Esophagus muscularis mucosa (tissue), 3 donors: Measurements from ENCODE around the gene SPRED2.

Source experiments
- EP300 ChIP-seq: sonication (generic); formaldehyde crosslinking; IDR thresholded peaks from one replicate; pipeline ENCODE4 v1.6.1; 2017; ENCODE audit warnings: antibody characterized with exemption
- TF ChIP-seq, protein P1 (sequence below), 3 experiments: fragments of 200-600 bp in 2 of 3; fragments of 450-650 bp in 1 of 3; sonication (generic) in 2 of 3; IDR thresholded peaks; one replicate each; pipeline ENCODE4 v1.5.1; 2017 to 2019; ENCODE audit warnings: antibody characterized with exemption in 3 of 3, mild to moderate bottlenecking in 2 of 3, moderate library complexity in 1 of 3

DNA sequence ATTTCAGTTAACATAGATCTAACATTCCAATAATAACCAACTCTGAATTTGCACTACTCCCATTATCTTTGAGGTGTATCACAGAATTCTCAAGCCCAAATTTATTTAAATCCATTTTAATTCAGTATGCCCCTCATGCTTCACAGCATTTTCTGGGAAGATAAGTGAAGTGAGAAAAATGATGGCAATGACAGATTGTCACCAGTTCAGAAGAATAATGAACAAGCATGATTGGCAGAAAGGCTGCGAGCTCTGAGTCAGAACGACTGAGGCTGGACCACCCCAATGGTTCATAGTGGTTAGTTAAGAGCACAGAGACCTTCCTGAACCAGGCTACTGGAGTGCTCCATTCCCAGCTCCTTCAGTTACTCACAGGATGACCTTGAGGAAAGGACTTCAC, 4.9 kb downstream of the SPRED2 start:
- TF ChIP-seq, protein P1, sequence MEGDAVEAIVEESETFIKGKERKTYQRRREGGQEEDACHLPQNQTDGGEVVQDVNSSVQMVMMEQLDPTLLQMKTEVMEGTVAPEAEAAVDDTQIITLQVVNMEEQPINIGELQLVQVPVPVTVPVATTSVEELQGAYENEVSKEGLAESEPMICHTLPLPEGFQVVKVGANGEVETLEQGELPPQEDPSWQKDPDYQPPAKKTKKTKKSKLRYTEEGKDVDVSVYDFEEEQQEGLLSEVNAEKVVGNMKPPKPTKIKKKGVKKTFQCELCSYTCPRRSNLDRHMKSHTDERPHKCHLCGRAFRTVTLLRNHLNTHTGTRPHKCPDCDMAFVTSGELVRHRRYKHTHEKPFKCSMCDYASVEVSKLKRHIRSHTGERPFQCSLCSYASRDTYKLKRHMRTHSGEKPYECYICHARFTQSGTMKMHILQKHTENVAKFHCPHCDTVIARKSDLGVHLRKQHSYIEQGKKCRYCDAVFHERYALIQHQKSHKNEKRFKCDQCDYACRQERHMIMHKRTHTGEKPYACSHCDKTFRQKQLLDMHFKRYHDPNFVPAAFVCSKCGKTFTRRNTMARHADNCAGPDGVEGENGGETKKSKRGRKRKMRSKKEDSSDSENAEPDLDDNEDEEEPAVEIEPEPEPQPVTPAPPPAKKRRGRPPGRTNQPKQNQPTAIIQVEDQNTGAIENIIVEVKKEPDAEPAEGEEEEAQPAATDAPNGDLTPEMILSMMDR (IDR thresholded peaks at IDR 0.05), result no peak
- TF ChIP-seq EP300, result no peak
